ENCODE measurements around the gene MCC.

DNA sequence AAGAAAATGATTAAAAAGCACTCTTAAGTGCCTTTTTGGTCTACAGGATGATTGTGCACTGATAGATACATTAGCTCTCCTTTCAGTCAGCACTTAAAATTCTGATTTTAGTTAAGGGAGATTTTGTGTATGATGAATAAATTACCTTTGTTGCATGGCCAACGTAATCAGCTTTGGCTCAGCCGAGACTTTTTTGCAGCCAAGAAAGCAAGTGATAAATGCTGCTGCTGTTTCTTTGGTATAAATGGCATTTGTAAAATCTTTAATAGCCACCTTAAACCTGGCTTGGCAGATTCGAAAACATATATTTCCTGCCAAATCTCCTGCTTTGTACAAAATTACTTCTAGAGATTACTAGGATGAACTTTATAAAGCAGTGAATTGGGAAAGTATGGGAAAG is 364.0 kb downstream of the MCC start:
- TF ChIP-seq, protein P1, sequence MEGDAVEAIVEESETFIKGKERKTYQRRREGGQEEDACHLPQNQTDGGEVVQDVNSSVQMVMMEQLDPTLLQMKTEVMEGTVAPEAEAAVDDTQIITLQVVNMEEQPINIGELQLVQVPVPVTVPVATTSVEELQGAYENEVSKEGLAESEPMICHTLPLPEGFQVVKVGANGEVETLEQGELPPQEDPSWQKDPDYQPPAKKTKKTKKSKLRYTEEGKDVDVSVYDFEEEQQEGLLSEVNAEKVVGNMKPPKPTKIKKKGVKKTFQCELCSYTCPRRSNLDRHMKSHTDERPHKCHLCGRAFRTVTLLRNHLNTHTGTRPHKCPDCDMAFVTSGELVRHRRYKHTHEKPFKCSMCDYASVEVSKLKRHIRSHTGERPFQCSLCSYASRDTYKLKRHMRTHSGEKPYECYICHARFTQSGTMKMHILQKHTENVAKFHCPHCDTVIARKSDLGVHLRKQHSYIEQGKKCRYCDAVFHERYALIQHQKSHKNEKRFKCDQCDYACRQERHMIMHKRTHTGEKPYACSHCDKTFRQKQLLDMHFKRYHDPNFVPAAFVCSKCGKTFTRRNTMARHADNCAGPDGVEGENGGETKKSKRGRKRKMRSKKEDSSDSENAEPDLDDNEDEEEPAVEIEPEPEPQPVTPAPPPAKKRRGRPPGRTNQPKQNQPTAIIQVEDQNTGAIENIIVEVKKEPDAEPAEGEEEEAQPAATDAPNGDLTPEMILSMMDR (conservative IDR thresholded peaks at IDR 0.05 in 1 of 2, IDR thresholded peaks at IDR 0.05 in 1 of 2; ENCODE audit: extremely low read depth in 1 of 2, insufficient read depth in 1 of 2, low read depth in 1 of 2, low read length in 2 of 2), result no peak
- TF ChIP-seq EZH2 (IDR thresholded peaks at IDR 0.05; ENCODE audit: borderline replicate concordance, low read length), result no peak
